Erythroblast (primary cell): ENCODE data around the gene SH3BP5.

Source experiments
- GATA1 ChIP-seq: IDR thresholded peaks from 2 replicates; pipeline ENCODE4 v1.6.1; 2011; ENCODE audit warnings: low read depth, mild to moderate bottlenecking, control low read depth, low read length, moderate library complexity
- POLR2A ChIP-seq: IDR thresholded peaks from 2 replicates; pipeline ENCODE4 v1.6.1; 2011; ENCODE audit warnings: mild to moderate bottlenecking, low read length

- TF ChIP-seq POLR2A (no peak), GATA1 (no peak)
Measured at GRCh38 chr3:15333956-15334263, 1.5 kb upstream of the SH3BP5 start.
